ENCODE measurements around the gene PLXNA4. TPM values are rescaled to one million over a fixed set of nuclear protein-coding genes. Genes with fewer than 3 reads are reported as not detected.

PLXNA4 gene
- total and polyA plus RNA-seq, 8 donors: 0.15 to 12.8 (median 1.6) TPM

- Histone ChIP-seq H3K9me3 (no peaks in the 10 kb centered on the region), H3K27ac (no peak overlapping the region), H3K4me3 (no peak overlapping the region), H3K27me3 (peaks cover 0 to 9% (median 0%) of the 10 kb centered on the region in 3 donors), H3K36me3 (no peaks in the 10 kb centered on the region), H3K4me1 (no peaks in the 10 kb centered on the region)
- WGBS, 5 donors: 69 to 89% (median 82%) methylated on average over 3 of the region's 3 CpGs
- DNase-seq: no peak
- TF ChIP-seq POLR2AphosphoS5 (IDR thresholded peaks at IDR 0.05) (no peak), CTCF (IDR thresholded peaks at IDR 0.05) (no peak), POLR2A (IDR thresholded peaks at IDR 0.05) (no peak), EP300 (IDR thresholded peaks at IDR 0.05) (no peak)
- intact Hi-C loops (cut with DNase I; ENCODE audit: low total_unique reads): no loop called here
These were observed 118.6 kb downstream of the PLXNA4 start for GRCh38 chr7:132457658-132458057.

- Histone ChIP-seq H3K36me3 (no peaks in the 10 kb centered on the region), H3K4me3 (no peak overlapping the region), H3K27ac (no peak overlapping the region), H3K27me3 (peaks cover 0 to 9% (median 0%) of the 10 kb centered on the region in 3 donors), H3K4me1 (no peaks in the 10 kb centered on the region), H3K9me3 (no peaks in the 10 kb centered on the region)
- TF ChIP-seq CTCF (IDR thresholded peaks at IDR 0.05) (no peak), EP300 (IDR thresholded peaks at IDR 0.05) (no peak), POLR2A (IDR thresholded peaks at IDR 0.05) (no peak), POLR2AphosphoS5 (IDR thresholded peaks at IDR 0.05) (no peak)
- WGBS, 5 donors: 48 to 66% (median 56%) methylated on average over 7 of the region's 7 CpGs
- intact Hi-C loops (cut with DNase I; ENCODE audit: low total_unique reads): no loop called here
- no peak for DNase-seq
These were observed 119.9 kb downstream of the PLXNA4 start for GRCh38 chr7:132456418-132456817.

DNA sequence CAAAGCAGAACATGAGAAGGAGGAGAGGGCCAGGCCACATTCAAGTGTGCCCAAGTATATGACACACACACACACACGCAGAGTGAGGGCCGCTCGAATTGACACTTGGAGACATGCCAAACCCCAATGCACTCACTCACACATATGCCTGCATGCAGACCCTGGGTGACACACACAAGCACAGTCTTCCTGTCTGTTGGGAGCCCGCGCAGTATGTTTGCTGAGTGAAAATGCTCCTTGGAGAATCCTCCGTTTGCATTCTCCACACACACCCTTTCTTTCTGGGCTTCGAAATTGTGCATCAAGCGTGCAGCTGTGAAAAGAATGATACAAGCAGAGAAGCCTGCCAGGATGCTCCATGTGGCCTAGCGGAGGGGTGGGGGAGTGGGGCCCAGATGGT is 120.9 kb downstream of the PLXNA4 start:
- intact Hi-C loops (cut with DNase I; ENCODE audit: low total_unique reads): no loop called here
- TF ChIP-seq POLR2A (IDR thresholded peaks at IDR 0.05): no peak
- TF ChIP-seq CTCF (IDR thresholded peaks at IDR 0.05): no peak
- TF ChIP-seq EP300 (IDR thresholded peaks at IDR 0.05): no peak
- TF ChIP-seq POLR2AphosphoS5 (IDR thresholded peaks at IDR 0.05): no peak
- no peaks in the 10 kb centered on the region for H3K36me3 ChIP-seq
- 42 to 60% (median 52%) methylated on average over 9 of the region's 9 CpGs for WGBS, 5 donors
- H3K27me3 ChIP-seq: peaks cover 0 to 9% (median 0%) of the 10 kb centered on the region in 3 donors
- H3K9me3 ChIP-seq: no peaks in the 10 kb centered on the region
- no peak overlapping the region for H3K27ac ChIP-seq
- H3K4me1 ChIP-seq: no peaks in the 10 kb centered on the region
- no peak overlapping the region for H3K4me3 ChIP-seq
- DNase-seq: no peak

GRCh38 chr7:132453826-132454225 is 122.4 kb downstream of the PLXNA4 start:
- Histone ChIP-seq H3K4me1 (no peaks in the 10 kb centered on the region), H3K27me3 (peaks cover 0 to 9% (median 0%) of the 10 kb centered on the region in 3 donors), H3K36me3 (no peaks in the 10 kb centered on the region), H3K9me3 (no peaks in the 10 kb centered on the region), H3K4me3 (no peak overlapping the region), H3K27ac (no peak overlapping the region)
- DNase-seq: no peak
- intact Hi-C loops (cut with DNase I; ENCODE audit: low total_unique reads): no loop called here
- TF ChIP-seq EP300 (IDR thresholded peaks at IDR 0.05) (no peak), POLR2A (IDR thresholded peaks at IDR 0.05) (no peak), POLR2AphosphoS5 (IDR thresholded peaks at IDR 0.05) (no peak), CTCF (IDR thresholded peaks at IDR 0.05) (no peak)
- WGBS, 5 donors: 78 to 97% (median 93%) methylated on average over 3 of the region's 3 CpGs

All from stomach (tissue), 9 donors.